SK-N-SH treated with all-trans-retinoic acid at 6 μM for 48 hours (cell line): ENCODE results near the gene CD4.
"Not testable (repeated sequence)": the region's sequence is repeated elsewhere in the genome, so short reads cannot be mapped to it uniquely, and the experiment has no call there.

Experiments used
- ATAC-seq: fragments of 200-7000 bp; cut with Tn5 transposase; 3 replicates; pipeline ENCODE4 v1.9.1; 2020; ENCODE audit warnings: mild to moderate bottlenecking, moderate library complexity
- BACH2 ChIP-seq: fragments of 250-450 bp; sonication (Bioruptor Pico); IDR thresholded peaks from 2 replicates; pipeline ENCODE4 v1.9.0; 2021; ENCODE audit warnings: mild to moderate bottlenecking, borderline replicate concordance
- CSDC2 ChIP-seq: fragments of 250-450 bp; sonication (Bioruptor Pico); IDR thresholded peaks from 2 replicates; pipeline ENCODE4 v1.5.0; 2020; ENCODE audit warnings: mild to moderate bottlenecking, moderate library complexity
- ISL1 ChIP-seq: fragments of 250-450 bp; sonication (Bioruptor Pico); IDR thresholded peaks from 2 replicates; pipeline ENCODE4 v2.1.2; 2022; ENCODE audit warnings: mild to moderate bottlenecking, moderate library complexity
- OSR1 ChIP-seq: fragments of 250-450 bp; sonication (Bioruptor Pico); IDR thresholded peaks from 2 replicates; pipeline ENCODE4 v1.8.0; 2022; ENCODE audit warnings: moderate library complexity, mild to moderate bottlenecking, inconsistent platforms
- POU6F1 ChIP-seq: fragments of 250-450 bp; sonication (Bioruptor Pico); IDR thresholded peaks from 2 replicates; pipeline ENCODE4 v1.8.0; 2021; ENCODE audit warnings: low read depth, mild to moderate bottlenecking, moderate library complexity, borderline replicate concordance
- PPARA ChIP-seq: fragments of 250-450 bp; sonication (Bioruptor Pico); IDR thresholded peaks from 2 replicates; pipeline ENCODE4 v1.5.0; 2020; ENCODE audit warnings: mild to moderate bottlenecking, borderline replicate concordance
- RARB ChIP-seq: fragments of 250-450 bp; sonication (Bioruptor Pico); IDR thresholded peaks from 2 replicates; pipeline ENCODE4 v1.8.0; 2021; ENCODE audit warnings: mild to moderate bottlenecking, moderate library complexity
- SNAI2 ChIP-seq: fragments of 250-450 bp; sonication (Bioruptor Pico); IDR thresholded peaks from 2 replicates; pipeline ENCODE4 v1.5.0; 2020; ENCODE audit warnings: mild to moderate bottlenecking, moderate library complexity
- TCF4 ChIP-seq: fragments of 250-450 bp; sonication (Bioruptor Pico); IDR thresholded peaks from 2 replicates; pipeline ENCODE4 v1.8.0; 2021; ENCODE audit warnings: mild to moderate bottlenecking, moderate library complexity, borderline replicate concordance
- TOX ChIP-seq: fragments of 250-450 bp; sonication (Bioruptor Pico); IDR thresholded peaks from 2 replicates; pipeline ENCODE4 v1.8.0; 2021; ENCODE audit warnings: mild to moderate bottlenecking, moderate library complexity, borderline replicate concordance
- ZC3H10 ChIP-seq: fragments of 250-450 bp; sonication (Bioruptor Pico); IDR thresholded peaks from 2 replicates; pipeline ENCODE4 v1.5.1; 2021; ENCODE audit warnings: mild to moderate bottlenecking, moderate library complexity
- ZFP3 ChIP-seq: fragments of 250-450 bp; sonication (Bioruptor Pico); IDR thresholded peaks from 2 replicates; pipeline ENCODE4 v1.5.0; 2020; ENCODE audit warnings: mild to moderate bottlenecking, moderate library complexity
- ZNF70 ChIP-seq: fragments of 450-650 bp; formaldehyde crosslinking; IDR thresholded peaks from 2 replicates; pipeline ENCODE4 v1.5.0; 2020; ENCODE audit warnings: mild to moderate bottlenecking, moderate library complexity
- TF ChIP-seq, protein P1 (sequence below): fragments of 250-450 bp; sonication (Bioruptor Pico); IDR thresholded peaks from 2 replicates; pipeline ENCODE4 v1.5.0; 2020; ENCODE audit warnings: mild to moderate bottlenecking, moderate library complexity
- TF ChIP-seq, protein P2 (sequence below): fragments of 250-450 bp; sonication (Bioruptor Pico); IDR thresholded peaks from 2 replicates; pipeline ENCODE4 v1.5.1; 2020; ENCODE audit warnings: low read depth, mild to moderate bottlenecking, moderate library complexity

CD4 gene

GRCh38 chr12:6861391-6861790 is 72.1 kb downstream of the CD4 start:
- no peak for ATAC-seq
- no peak for TF ChIP-seq ZNF70
- TF ChIP-seq TCF4: no peak
- TF ChIP-seq ZFP3 (CRISPR knock-in tag): no peak
- no peak for TF ChIP-seq PPARA (CRISPR knock-in tag)

GRCh38 chr12:6863033-6863432 is 73.7 kb downstream of the CD4 start:
- no peak for ATAC-seq
- TF ChIP-seq ZC3H10 (CRISPR knock-in tag): no peak
- no peak for TF ChIP-seq RARB (CRISPR knock-in tag)
- no peak for TF ChIP-seq ZNF70
- TF ChIP-seq, protein P1, sequence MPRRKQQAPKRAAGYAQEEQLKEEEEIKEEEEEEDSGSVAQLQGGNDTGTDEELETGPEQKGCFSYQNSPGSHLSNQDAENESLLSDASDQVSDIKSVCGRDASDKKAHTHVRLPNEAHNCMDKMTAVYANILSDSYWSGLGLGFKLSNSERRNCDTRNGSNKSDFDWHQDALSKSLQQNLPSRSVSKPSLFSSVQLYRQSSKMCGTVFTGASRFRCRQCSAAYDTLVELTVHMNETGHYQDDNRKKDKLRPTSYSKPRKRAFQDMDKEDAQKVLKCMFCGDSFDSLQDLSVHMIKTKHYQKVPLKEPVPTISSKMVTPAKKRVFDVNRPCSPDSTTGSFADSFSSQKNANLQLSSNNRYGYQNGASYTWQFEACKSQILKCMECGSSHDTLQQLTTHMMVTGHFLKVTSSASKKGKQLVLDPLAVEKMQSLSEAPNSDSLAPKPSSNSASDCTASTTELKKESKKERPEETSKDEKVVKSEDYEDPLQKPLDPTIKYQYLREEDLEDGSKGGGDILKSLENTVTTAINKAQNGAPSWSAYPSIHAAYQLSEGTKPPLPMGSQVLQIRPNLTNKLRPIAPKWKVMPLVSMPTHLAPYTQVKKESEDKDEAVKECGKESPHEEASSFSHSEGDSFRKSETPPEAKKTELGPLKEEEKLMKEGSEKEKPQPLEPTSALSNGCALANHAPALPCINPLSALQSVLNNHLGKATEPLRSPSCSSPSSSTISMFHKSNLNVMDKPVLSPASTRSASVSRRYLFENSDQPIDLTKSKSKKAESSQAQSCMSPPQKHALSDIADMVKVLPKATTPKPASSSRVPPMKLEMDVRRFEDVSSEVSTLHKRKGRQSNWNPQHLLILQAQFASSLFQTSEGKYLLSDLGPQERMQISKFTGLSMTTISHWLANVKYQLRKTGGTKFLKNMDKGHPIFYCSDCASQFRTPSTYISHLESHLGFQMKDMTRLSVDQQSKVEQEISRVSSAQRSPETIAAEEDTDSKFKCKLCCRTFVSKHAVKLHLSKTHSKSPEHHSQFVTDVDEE (CRISPR knock-in tag): no peak
- TF ChIP-seq OSR1: no peak
- no peak for TF ChIP-seq TOX
- TF ChIP-seq ISL1: no peak
- TF ChIP-seq, protein P2, sequence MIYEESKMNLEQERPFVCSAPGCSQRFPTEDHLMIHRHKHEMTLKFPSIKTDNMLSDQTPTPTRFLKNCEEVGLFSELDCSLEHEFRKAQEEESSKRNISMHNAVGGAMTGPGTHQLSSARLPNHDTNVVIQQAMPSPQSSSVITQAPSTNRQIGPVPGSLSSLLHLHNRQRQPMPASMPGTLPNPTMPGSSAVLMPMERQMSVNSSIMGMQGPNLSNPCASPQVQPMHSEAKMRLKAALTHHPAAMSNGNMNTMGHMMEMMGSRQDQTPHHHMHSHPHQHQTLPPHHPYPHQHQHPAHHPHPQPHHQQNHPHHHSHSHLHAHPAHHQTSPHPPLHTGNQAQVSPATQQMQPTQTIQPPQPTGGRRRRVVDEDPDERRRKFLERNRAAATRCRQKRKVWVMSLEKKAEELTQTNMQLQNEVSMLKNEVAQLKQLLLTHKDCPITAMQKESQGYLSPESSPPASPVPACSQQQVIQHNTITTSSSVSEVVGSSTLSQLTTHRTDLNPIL (CRISPR knock-in tag): no peak
- TF ChIP-seq ZFP3 (CRISPR knock-in tag): no peak
- no peak for TF ChIP-seq PPARA (CRISPR knock-in tag)
- no peak for TF ChIP-seq TCF4
- TF ChIP-seq SNAI2 (CRISPR knock-in tag): no peak

DNA sequence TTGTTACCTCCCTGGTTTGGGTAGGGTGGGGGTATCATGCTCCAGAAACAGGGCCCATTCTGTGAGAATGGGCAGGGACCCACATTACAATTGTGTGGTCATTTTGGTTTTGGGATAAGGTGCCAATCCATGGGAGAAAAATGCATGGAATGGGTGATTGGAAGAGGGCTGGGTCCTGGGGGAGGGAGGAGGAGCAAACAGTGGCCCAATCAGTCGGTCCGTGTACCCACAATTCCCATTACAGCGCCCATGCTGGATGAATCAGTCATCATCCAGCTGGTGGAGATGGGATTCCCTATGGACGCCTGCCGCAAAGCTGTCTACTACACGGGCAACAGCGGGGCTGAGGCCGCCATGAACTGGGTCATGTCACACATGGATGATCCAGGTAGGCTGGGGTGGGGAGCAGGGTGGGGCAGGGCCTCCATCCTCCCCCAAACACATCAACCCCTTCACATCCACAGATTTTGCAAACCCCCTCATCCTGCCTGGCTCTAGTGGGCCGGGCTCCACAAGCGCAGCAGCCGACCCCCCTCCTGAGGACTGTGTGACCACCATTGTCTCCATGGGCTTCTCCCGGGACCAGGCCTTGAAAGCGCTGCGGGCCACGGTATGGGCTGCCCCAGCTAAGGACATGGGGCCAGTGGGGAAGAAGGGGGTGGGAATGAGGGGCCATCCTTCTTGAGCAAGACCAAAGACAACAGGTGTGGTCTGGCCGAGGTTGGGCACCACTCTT is 74.4 kb downstream of the CD4 start:
- TF ChIP-seq BACH2: no peak
- no peak for TF ChIP-seq CSDC2 (CRISPR knock-in tag)
- ATAC-seq: no peak

GRCh38 chr12:6865307-6865706 is 76.0 kb downstream of the CD4 start:
- not testable (repeated sequence) for ATAC-seq

- TF ChIP-seq OSR1 (no peak), ISL1 (no peak), TCF4 (no peak), POU6F1 (CRISPR knock-in tag) (no peak), ZC3H10 (CRISPR knock-in tag) (no peak), PPARA (CRISPR knock-in tag) (no peak)
- TF ChIP-seq, protein P2 (CRISPR knock-in tag): no peak
- TF ChIP-seq, protein P1 (CRISPR knock-in tag): no peak
- ATAC-seq: no peak
Observed at GRCh38 chr12:6866163-6866919, 77.0 kb downstream of the CD4 start.
